ENCODE measurements around the gene COPS3.
A peak's percentile ranks its signal among the peaks of the same experiment; 100 is the strongest.

The COPS3 gene

DNA sequence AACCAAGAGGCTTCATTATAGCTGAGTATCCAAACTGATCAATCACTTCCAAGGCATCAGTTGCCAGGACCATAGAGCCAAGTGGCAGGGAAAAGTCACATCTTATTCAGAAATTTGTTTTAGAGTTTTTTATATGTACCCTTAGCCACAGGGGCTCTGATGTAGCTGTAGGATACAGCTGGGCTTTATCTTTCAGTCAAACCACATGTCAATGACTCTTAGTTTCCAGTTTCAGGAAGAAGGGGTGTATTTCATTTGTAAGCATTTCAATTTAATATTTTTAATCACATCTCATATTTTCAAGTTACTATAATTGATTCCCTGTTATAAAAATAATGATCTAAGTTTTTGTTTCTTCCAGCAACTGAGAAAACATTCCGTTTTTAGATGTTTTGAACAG lies 41.2 kb downstream of the COPS3 start:
- H3K27me3 ChIP-seq (ENCODE audit: insufficient read depth, poor library complexity, severe bottlenecking), result no peaks in the 10 kb centered on the region

DNA sequence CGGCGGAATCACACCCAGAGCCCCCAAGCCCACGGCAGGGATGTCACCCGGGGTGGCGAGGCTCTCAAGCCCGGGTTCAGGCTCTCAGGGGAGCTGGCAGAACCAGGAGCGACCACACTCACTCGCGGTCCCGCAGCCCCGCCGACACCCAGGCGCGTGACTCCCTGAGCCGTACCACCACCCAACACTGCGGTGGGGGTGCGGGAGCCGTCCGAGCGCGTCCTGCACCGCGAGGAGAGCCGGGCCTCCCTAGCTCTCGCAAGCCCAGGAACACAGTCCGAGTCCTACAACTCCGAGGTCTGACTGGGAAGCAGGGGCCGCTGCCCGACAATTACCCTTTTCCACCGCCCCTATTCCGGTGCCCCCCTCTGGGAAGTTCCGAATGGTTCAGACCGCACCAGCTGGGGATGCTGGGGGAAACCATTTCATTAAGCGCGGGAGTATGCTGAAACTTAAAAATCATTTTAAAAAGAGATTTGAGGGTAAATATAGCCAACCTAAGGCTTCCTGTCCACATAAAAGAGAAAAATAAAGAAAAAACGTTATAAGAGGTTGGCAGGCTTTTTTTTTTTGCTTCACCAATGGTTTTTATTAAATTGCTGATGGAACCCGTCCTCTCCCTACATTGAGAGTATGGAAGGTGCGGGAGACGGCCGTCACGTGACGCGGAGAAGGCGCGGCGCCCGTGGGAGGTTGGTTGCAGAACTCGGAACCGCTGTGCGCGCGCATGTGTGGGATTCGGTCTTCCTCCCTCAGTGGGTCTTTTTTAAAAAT lies 43.8 kb downstream of the COPS3 start, which contains the start of gene FLCN:
Gene FLCN (minus strand): TSS at position 143 of the 774 bp plus-strand sequence. CDS start 9,031 bp downstream, outside the sequence.
- peak within 1 kb of the TSS; percentile 100 for H3K27ac ChIP-seq (replicated peaks)
- no peaks in the 10 kb centered on the region for H3K27me3 ChIP-seq (ENCODE audit: insufficient read depth, poor library complexity, severe bottlenecking)
- TF ChIP-seq POLR2AphosphoS5 (IDR thresholded peaks at IDR 0.05; ENCODE audit: low read depth), result peak; percentile 46; the same call in 1 of the 2 replicates
- no peak for TF ChIP-seq SPI1 (IDR thresholded peaks at IDR 0.05; ENCODE audit: borderline replicate concordance, low read depth)
- TF ChIP-seq GABPA (IDR thresholded peaks at IDR 0.05; ENCODE audit: low read depth), result no peak
- peak; percentile 52 to 74 for DNase-seq (ENCODE audit: low read depth in 1 of 2, low spot score in 1 of 2)
- H3K4me3 ChIP-seq (replicated peaks; ENCODE audit: insufficient read depth, low read length), result peak within 1 kb of the TSS; percentile 92

More for the DNA sequence above, 41.2 kb downstream of the COPS3 start:
- Histone ChIP-seq H3K4me3 (replicated peaks; ENCODE audit: insufficient read depth, low read length) (no peak overlapping the region), H3K27ac (replicated peaks) (no peak overlapping the region)
- DNase-seq (ENCODE audit: low read depth in 1 of 2, low spot score in 1 of 2), result no peak
- TF ChIP-seq, protein P1, sequence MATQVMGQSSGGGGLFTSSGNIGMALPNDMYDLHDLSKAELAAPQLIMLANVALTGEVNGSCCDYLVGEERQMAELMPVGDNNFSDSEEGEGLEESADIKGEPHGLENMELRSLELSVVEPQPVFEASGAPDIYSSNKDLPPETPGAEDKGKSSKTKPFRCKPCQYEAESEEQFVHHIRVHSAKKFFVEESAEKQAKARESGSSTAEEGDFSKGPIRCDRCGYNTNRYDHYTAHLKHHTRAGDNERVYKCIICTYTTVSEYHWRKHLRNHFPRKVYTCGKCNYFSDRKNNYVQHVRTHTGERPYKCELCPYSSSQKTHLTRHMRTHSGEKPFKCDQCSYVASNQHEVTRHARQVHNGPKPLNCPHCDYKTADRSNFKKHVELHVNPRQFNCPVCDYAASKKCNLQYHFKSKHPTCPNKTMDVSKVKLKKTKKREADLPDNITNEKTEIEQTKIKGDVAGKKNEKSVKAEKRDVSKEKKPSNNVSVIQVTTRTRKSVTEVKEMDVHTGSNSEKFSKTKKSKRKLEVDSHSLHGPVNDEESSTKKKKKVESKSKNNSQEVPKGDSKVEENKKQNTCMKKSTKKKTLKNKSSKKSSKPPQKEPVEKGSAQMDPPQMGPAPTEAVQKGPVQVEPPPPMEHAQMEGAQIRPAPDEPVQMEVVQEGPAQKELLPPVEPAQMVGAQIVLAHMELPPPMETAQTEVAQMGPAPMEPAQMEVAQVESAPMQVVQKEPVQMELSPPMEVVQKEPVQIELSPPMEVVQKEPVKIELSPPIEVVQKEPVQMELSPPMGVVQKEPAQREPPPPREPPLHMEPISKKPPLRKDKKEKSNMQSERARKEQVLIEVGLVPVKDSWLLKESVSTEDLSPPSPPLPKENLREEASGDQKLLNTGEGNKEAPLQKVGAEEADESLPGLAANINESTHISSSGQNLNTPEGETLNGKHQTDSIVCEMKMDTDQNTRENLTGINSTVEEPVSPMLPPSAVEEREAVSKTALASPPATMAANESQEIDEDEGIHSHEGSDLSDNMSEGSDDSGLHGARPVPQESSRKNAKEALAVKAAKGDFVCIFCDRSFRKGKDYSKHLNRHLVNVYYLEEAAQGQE (IDR thresholded peaks at IDR 0.05; ENCODE audit: insufficient replicate concordance, low read depth), result no peak
- TF ChIP-seq POLR2AphosphoS5 (IDR thresholded peaks at IDR 0.05; ENCODE audit: low read depth) (no peak), GABPA (IDR thresholded peaks at IDR 0.05; ENCODE audit: low read depth) (no peak), SPI1 (IDR thresholded peaks at IDR 0.05; ENCODE audit: borderline replicate concordance, low read depth) (no peak)
- TF ChIP-seq, protein P2, sequence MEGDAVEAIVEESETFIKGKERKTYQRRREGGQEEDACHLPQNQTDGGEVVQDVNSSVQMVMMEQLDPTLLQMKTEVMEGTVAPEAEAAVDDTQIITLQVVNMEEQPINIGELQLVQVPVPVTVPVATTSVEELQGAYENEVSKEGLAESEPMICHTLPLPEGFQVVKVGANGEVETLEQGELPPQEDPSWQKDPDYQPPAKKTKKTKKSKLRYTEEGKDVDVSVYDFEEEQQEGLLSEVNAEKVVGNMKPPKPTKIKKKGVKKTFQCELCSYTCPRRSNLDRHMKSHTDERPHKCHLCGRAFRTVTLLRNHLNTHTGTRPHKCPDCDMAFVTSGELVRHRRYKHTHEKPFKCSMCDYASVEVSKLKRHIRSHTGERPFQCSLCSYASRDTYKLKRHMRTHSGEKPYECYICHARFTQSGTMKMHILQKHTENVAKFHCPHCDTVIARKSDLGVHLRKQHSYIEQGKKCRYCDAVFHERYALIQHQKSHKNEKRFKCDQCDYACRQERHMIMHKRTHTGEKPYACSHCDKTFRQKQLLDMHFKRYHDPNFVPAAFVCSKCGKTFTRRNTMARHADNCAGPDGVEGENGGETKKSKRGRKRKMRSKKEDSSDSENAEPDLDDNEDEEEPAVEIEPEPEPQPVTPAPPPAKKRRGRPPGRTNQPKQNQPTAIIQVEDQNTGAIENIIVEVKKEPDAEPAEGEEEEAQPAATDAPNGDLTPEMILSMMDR (IDR thresholded peaks at IDR 0.05; ENCODE audit: insufficient read depth, low read length), result no peak

DNA sequence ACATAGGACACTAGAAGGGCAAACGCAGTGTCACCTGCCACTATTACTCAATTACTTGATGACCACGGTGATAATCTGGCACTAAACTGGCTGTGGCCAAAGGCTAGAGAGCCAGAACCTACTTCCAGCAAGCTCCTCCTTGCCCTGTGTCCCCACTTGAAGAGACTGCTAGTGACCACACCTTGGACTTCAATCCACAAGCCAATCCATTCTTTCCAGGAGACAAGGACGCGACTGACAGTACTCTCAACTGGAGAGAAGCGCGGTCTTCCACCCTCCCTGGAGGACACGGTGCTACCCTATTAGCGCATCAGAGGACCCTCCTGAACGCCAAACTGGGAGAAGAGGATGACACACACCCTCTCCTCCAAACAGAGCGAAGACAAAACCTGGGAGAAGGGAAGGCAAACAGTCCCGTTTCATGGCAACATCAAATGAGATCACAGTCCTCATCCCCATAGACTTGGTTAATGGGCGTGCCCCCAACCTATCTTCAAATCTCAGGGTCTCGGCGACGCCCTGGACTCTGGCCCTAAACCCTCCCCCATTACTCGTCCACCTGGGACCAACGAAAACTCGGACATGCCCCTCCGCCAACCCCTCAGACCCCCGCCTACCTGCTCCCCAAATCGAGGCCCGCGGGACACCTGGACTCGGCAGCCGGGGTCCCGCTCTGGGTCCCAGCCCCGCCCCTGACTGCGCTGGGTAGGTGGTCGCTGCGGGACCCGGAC lies 44.6 kb downstream of the COPS3 start:
- H3K27me3 ChIP-seq (ENCODE audit: insufficient read depth, poor library complexity, severe bottlenecking), result no peaks in the 10 kb centered on the region
- TF ChIP-seq POLR2AphosphoS5 (IDR thresholded peaks at IDR 0.05; ENCODE audit: low read depth) (no peak), SPI1 (IDR thresholded peaks at IDR 0.05; ENCODE audit: borderline replicate concordance, low read depth) (no peak), GABPA (IDR thresholded peaks at IDR 0.05; ENCODE audit: low read depth) (no peak)
- TF ChIP-seq, protein P2 (IDR thresholded peaks at IDR 0.05; ENCODE audit: insufficient read depth, low read length), result no peak
- TF ChIP-seq, protein P1 (IDR thresholded peaks at IDR 0.05; ENCODE audit: insufficient replicate concordance, low read depth), result no peak
- peak overlapping the region; percentile 100 for H3K27ac ChIP-seq (replicated peaks)
- H3K4me3 ChIP-seq (replicated peaks; ENCODE audit: insufficient read depth, low read length), result peak overlapping the region; percentile 92
- DNase-seq (ENCODE audit: low read depth in 1 of 2, low spot score in 1 of 2), result peak in 1 of 2 experiments; percentile 5

Data from HL-60 (cell line).